LNCaP clone FGC (cell line): ENCODE measurements around the gene RPLP2.
A peak's percentile ranks its signal among the peaks of the same experiment; 100 is the strongest.

Source experiments
- DNase-seq: peaks from one replicate; pipeline ENCODE4 v3.0.0-alpha.2; 2011; ENCODE audit warnings: low read depth
- H3K4me3 ChIP-seq: 2 replicates; pipeline ENCODE4 v1.5.1; 2011; ENCODE audit warnings: mild to moderate bottlenecking, low read depth, low read length, control low read depth
- TF ChIP-seq, protein P1 (sequence below): IDR thresholded peaks from 2 replicates; pipeline ENCODE4 v1.5.1; 2012; ENCODE audit warnings: mild to moderate bottlenecking; ENCODE audit not compliant: control insufficient read depth, insufficient read depth; ENCODE audit errors: extremely low read depth

Gene RPLP2

DNA sequence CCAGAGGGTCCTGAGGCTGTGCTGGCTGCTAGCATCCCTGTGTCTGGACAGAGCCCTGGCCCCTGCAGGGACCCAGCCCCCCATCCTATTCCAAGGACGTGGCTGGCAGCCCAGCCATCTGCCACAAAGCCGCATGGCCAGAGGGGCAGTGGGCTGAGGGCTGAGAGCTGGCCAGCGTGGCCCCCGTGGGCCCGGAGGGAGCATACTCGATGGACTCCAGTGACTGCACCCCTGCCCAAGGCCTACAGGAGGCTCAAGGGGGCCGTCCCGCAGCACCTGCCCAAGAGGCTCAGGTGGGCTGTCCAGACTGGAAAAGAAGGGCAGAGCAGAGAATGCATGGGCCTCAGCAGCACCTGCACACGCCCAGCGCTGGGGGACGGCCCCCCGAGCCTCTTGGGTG, 46.0 kb downstream of the RPLP2 start:
- DNase-seq: no peak
- no peak overlapping the region for H3K4me3 ChIP-seq
- TF ChIP-seq, protein P1, sequence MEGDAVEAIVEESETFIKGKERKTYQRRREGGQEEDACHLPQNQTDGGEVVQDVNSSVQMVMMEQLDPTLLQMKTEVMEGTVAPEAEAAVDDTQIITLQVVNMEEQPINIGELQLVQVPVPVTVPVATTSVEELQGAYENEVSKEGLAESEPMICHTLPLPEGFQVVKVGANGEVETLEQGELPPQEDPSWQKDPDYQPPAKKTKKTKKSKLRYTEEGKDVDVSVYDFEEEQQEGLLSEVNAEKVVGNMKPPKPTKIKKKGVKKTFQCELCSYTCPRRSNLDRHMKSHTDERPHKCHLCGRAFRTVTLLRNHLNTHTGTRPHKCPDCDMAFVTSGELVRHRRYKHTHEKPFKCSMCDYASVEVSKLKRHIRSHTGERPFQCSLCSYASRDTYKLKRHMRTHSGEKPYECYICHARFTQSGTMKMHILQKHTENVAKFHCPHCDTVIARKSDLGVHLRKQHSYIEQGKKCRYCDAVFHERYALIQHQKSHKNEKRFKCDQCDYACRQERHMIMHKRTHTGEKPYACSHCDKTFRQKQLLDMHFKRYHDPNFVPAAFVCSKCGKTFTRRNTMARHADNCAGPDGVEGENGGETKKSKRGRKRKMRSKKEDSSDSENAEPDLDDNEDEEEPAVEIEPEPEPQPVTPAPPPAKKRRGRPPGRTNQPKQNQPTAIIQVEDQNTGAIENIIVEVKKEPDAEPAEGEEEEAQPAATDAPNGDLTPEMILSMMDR: no peak

DNA sequence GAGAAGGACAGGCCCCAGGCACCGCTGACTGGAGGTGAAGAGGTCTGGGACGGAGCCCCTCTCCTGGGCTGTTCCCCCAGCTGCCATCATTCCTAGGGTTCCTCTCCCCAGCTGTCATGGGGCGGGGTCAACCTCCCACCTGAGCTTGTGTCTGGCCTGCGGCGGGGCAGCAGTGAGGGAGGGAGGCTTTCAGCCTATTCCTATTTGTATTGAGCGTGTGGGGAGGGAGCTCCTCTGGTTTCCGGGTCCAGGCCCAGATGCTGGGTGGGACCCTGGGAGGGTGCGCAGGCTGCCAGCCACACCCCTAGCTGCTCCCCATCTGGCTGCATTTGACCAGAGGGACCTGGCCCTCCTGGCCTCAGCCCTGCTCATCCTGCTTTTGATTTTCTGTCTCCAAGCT, 46.6 kb downstream of the RPLP2 start:
- DNase-seq: no peak
- TF ChIP-seq, protein P1: no peak
- H3K4me3 ChIP-seq: no peak overlapping the region

DNA sequence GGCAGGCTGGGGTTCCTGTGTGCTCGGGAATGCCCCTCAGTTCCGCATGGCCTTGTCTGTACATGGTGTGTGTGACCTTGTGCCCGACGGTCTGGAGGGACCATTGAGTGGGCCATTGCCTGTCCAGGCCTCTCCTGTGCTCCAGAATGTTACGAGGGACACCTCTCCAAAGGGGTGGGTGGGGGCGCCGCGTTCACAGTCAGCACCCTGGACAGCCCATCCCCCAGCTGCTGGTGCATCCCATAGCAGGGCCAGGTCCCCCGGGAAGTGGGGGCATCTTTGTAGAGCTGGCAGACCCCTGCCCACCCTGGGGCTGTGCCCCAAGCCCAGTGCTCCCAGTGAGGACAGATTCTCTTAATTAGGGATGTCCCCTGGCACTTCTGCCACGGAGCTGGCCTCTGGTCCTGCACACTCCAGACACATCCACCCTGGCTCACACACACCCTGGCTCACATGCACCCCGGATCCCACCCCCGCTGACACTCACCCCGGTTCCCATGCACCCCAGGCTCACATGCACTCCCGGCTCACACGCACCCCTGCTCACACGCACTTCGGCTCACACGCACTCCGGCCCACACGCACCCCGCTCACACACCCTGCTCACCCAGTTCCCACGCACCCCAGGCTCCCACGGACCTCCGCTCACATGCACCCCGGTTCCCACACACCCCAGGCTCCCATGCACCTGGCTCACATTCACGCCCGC, 48.4 kb downstream of the RPLP2 start:
- no peak overlapping the region for H3K4me3 ChIP-seq
- no peak for DNase-seq

DNA sequence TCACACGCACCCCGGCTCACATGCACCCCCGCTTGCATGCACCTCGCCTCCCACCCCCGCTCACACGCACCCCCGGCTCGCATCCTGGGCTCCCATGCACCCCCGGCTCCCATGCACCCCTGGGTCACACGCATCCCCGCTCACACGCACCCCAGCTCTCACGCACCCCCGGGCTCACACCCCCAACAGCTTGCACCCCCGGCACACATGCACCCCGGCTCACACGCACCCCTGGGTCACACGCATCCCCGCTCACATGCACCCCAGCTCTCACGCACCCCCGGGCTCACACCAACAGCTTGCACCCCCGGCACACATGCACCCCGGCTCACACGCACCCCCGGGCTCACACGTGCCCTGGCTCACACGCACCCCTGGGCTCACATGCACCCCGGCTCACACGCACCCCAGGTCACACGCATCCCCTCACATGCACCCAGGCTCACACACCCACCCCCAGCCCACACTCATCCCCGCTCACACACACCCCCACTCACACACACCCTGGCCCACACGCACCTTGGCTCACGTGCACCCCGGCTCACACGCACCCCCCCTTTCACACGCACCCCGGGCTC, 49.1 kb downstream of the RPLP2 start:
- no peak overlapping the region for H3K4me3 ChIP-seq
- DNase-seq: no peak
- TF ChIP-seq, protein P1: no peak

More for the DNA sequence above, 48.4 kb downstream of the RPLP2 start:
- TF ChIP-seq, protein P1: no peak

DNA sequence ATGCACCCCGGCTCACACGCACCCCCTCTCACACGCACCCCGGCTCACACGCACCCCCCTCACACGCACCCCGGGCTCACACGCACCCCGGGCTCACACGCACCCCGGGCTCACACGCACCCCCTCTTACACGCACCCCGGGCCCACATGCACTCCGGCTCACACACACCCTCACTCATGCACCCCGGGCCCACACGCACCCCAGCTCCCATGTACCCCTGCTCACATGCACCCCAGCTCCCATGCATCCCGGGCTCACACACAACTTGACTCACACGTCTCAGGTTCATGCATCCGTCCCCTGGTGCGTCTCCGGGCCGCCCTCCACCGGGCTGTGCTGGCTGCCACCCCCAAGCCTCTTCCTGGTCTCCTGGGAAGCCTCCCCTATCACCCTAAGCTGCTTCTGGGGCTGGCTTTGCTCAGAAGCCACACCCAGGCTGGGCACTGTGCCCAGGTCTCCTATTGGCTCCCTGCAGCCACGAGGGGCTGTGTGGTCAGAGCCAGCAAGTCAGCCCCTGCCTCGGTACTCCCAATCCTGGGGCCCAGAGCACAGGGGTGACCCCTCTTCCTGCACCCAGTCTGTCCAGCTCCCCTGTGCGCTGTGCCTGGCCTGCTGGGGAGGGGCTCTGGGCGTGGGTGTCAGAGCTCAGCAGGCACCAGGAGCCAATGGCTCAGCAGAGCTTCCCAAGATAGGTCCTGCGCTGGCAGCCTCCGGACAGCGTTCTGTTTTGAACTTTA, 49.8 kb downstream of the RPLP2 start:
- peak overlapping the region; percentile 42 for H3K4me3 ChIP-seq
- DNase-seq: peak; percentile 33
- TF ChIP-seq, protein P1: no peak

DNA sequence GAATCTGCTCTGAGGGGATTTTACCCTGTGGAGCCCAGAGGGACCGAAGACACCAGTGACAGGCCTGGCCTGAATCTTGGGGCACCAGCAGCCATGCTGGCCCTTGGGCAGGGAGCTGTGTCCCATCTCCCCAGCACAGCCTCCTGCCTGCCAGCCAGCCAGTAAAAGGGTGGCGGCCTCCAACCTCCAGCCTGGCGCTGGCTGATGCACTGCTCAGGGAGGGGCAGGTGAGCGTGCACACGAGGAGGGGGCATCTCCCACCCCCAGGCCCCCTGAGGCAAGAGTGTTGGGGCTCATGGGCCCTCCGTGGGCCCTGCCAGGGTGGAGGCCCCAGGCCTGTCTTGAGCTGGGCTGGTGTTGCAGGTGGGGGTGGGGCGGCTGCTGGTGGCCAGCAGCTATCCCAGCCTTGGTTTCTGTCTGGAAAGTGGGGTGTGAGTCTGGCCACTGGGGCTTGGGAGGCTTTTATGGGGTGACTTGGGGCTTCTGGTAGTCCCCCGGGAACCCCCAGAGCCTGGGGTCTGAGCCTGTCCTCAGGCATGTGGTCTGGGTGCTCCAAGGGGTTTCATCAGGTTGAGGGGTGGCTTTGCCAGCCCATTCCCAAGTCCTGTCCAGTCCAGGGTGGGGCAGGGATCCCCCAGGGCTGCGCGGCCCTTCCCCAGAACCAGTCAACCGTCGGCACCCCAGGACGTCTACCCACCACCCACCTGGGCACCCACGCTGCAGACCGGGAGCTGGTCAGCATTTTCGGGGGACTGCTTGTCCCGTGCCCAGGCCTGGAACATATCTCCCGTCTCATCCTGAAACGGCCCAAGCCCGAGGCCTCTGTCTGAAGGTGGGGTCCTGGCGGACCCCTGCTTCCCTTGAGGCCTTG, 50.7 kb downstream of the RPLP2 start:
- DNase-seq: no peak
- TF ChIP-seq, protein P1: no peak
- H3K4me3 ChIP-seq: no peak overlapping the region
